Mesendoderm (in vitro differentiated cells): ENCODE measurements around the gene CHRM5.

Source experiments
- DNase-seq: peaks from one replicate; pipeline ENCODE4 v3.0.0; 2013
- H2AK5ac ChIP-seq: 2 replicates; pipeline ENCODE4 v1.6.1; 2013; ENCODE audit warnings: low read length, inconsistent platforms
- H2BK120ac ChIP-seq: 2 replicates; pipeline ENCODE4 v1.6.1; 2013; ENCODE audit warnings: low read depth, mild to moderate bottlenecking, low read length, moderate library complexity, mixed read lengths
- H2BK15ac ChIP-seq: replicated peaks from 2 replicates; pipeline ENCODE4 v1.6.1; 2013; ENCODE audit warnings: low read depth, mild to moderate bottlenecking, moderate library complexity
- H2BK5ac ChIP-seq: 2 replicates; pipeline ENCODE4 v1.6.1; 2013; ENCODE audit warnings: low read length, inconsistent platforms
- H3K18ac ChIP-seq: 2 replicates; pipeline ENCODE4 v1.6.1; 2013; ENCODE audit warnings: mild to moderate bottlenecking, low read length, mixed read lengths
- H3K23ac ChIP-seq: one replicate; pipeline ENCODE4 v1.6.1; 2013; ENCODE audit warnings: low read length
- H3K27ac ChIP-seq: 2 replicates; pipeline ENCODE4 v1.5.1; 2013; ENCODE audit warnings: low read depth, mild to moderate bottlenecking, inconsistent platforms, low read length, moderate library complexity
- H3K27me3 ChIP-seq: 2 replicates; pipeline ENCODE4 v1.6.1; 2013; ENCODE audit warnings: low read length, control low read depth, mild to moderate bottlenecking, inconsistent platforms; ENCODE audit not compliant: insufficient read depth, poor library complexity
- H3K36me3 ChIP-seq: 2 replicates; pipeline ENCODE4 v1.6.1; 2013; ENCODE audit warnings: low read length, inconsistent platforms; ENCODE audit not compliant: control insufficient read depth, insufficient read depth
- H3K4ac ChIP-seq: one replicate; pipeline ENCODE4 v1.6.1; 2013; ENCODE audit warnings: low read depth, mild to moderate bottlenecking, low read length, moderate library complexity
- H3K4me1 ChIP-seq: 2 replicates; pipeline ENCODE4 v1.6.1; 2013; ENCODE audit warnings: low read depth, low read length, inconsistent platforms; ENCODE audit not compliant: control insufficient read depth
- H3K4me2 ChIP-seq: 2 replicates; pipeline ENCODE4 v1.6.1; 2013; ENCODE audit warnings: low read length
- H3K4me3 ChIP-seq: 2 replicates; pipeline ENCODE4 v1.5.1; 2013; ENCODE audit warnings: mild to moderate bottlenecking, low read length
- H3K56ac ChIP-seq: one replicate; pipeline ENCODE4 v1.6.1; 2013; ENCODE audit warnings: low read length
- H3K79me1 ChIP-seq: 2 replicates; pipeline ENCODE4 v1.6.1; 2013; ENCODE audit warnings: low read length, inconsistent platforms
- H3K79me2 ChIP-seq: 2 replicates; pipeline ENCODE4 v1.6.1; 2013; ENCODE audit warnings: mild to moderate bottlenecking, low read length; ENCODE audit not compliant: control insufficient read depth, insufficient read depth
- H3K9ac ChIP-seq: 2 replicates; pipeline ENCODE4 v1.6.1; 2013; ENCODE audit warnings: low read length, inconsistent platforms
- H4K5ac ChIP-seq: one replicate; pipeline ENCODE4 v1.6.1; 2013; ENCODE audit warnings: low read length
- H4K8ac ChIP-seq: one replicate; pipeline ENCODE4 v1.6.1; 2013; ENCODE audit warnings: low read depth, mild to moderate bottlenecking, control low read depth, low read length, moderate library complexity
- WGBS: extraction: QIAGEN DNeasy Blood & Tissue Kit; methylation state at CpG from one replicate; pipeline ENCODE4 v1.1.7; 2013; ENCODE audit warnings: low lambda C conversion rate, missing lambda C conversion rate; ENCODE audit not compliant: insufficient coverage; ENCODE audit errors: extremely low coverage; 5-methylcytosine and 5-hydroxymethylcytosine counted together

The CHRM5 gene

GRCh38 chr15:33971811-33972210 lies 3.5 kb downstream of the CHRM5 start:
- no peak overlapping the region for H3K27ac ChIP-seq
- H3K4me3 ChIP-seq: no peak overlapping the region
- no peaks in the 10 kb centered on the region for H3K27me3 ChIP-seq

GRCh38 chr15:33975022-33975565 lies 6.8 kb downstream of the CHRM5 start:
- H3K18ac ChIP-seq: no peak overlapping the region
- H3K23ac ChIP-seq: no peak overlapping the region
- no peak overlapping the region for H3K4ac ChIP-seq
- no CpG with 5 or more reads among the region's 4 CpGs for WGBS
- H3K36me3 ChIP-seq: no peaks in the 10 kb centered on the region
- H2BK5ac ChIP-seq: no peak overlapping the region
- H4K5ac ChIP-seq: no peak overlapping the region
- no peak overlapping the region for H2BK120ac ChIP-seq
- H3K9ac ChIP-seq: no peak overlapping the region
- H3K79me2 ChIP-seq: no peaks in the 10 kb centered on the region
- H3K4me2 ChIP-seq: no peak overlapping the region
- no peaks in the 10 kb centered on the region for H3K79me1 ChIP-seq
- no peak overlapping the region for H3K56ac ChIP-seq
- no peaks in the 10 kb centered on the region for H3K4me1 ChIP-seq
- H3K4me3 ChIP-seq: no peak overlapping the region
- H3K27ac ChIP-seq: no peak overlapping the region
- no peak overlapping the region for H2BK15ac ChIP-seq
- H2AK5ac ChIP-seq: no peak overlapping the region
- no peak for DNase-seq
- H3K27me3 ChIP-seq: no peaks in the 10 kb centered on the region
- H4K8ac ChIP-seq: no peak overlapping the region

More at GRCh38 chr15:33971811-33972210, 3.5 kb downstream of the CHRM5 start:
- Histone ChIP-seq H3K56ac (no peak overlapping the region), H3K36me3 (no peaks in the 10 kb centered on the region), H4K8ac (no peak overlapping the region), H3K79me2 (no peaks in the 10 kb centered on the region), H2BK120ac (no peak overlapping the region), H3K4me2 (no peak overlapping the region), H3K79me1 (no peaks in the 10 kb centered on the region), H2BK15ac (no peak overlapping the region), H3K9ac (no peak overlapping the region), H3K4me1 (peaks cover 3% of the 10 kb centered on the region), H2AK5ac (no peak overlapping the region), H2BK5ac (no peak overlapping the region), H3K18ac (no peak overlapping the region), H3K23ac (no peak overlapping the region), H4K5ac (no peak overlapping the region), H3K4ac (no peak overlapping the region)
- no CpG with 5 or more reads among the region's 2 CpGs for WGBS
- DNase-seq: no peak

- Histone ChIP-seq H4K5ac (no peak overlapping the region), H3K4me2 (no peak overlapping the region), H3K9ac (no peak overlapping the region), H3K27me3 (no peaks in the 10 kb centered on the region), H3K23ac (peak overlapping the region; percentile 16), H3K4me1 (peaks cover 3% of the 10 kb centered on the region), H2BK120ac (no peak overlapping the region), H3K18ac (no peak overlapping the region), H2BK15ac (no peak overlapping the region), H3K36me3 (no peaks in the 10 kb centered on the region), H3K79me1 (no peaks in the 10 kb centered on the region), H4K8ac (no peak overlapping the region), H2BK5ac (no peak overlapping the region), H3K79me2 (no peaks in the 10 kb centered on the region), H2AK5ac (no peak overlapping the region), H3K27ac (no peak overlapping the region), H3K56ac (no peak overlapping the region), H3K4me3 (no peak overlapping the region), H3K4ac (no peak overlapping the region)
- DNase-seq: no peak
- WGBS: no CpG with 5 or more reads among the region's 7 CpGs
These were observed 11.9 kb downstream of the CHRM5 start for GRCh38 chr15:33980159-33980558.

GRCh38 chr15:33982516-33982915 lies 14.2 kb downstream of the CHRM5 start:
- H3K4me3 ChIP-seq: no peak overlapping the region
- H3K79me2 ChIP-seq: no peaks in the 10 kb centered on the region
- no peaks in the 10 kb centered on the region for H3K79me1 ChIP-seq
- H3K27me3 ChIP-seq: no peaks in the 10 kb centered on the region
- no peak overlapping the region for H3K23ac ChIP-seq
- no peak overlapping the region for H2BK120ac ChIP-seq
- no peak overlapping the region for H3K56ac ChIP-seq
- WGBS: no CpG with 5 or more reads among the region's 1 CpG
- no peak overlapping the region for H2AK5ac ChIP-seq
- peaks cover 3% of the 10 kb centered on the region for H3K4me1 ChIP-seq
- no peak overlapping the region for H3K9ac ChIP-seq
- no peak overlapping the region for H2BK15ac ChIP-seq
- no peak for DNase-seq
- H3K27ac ChIP-seq: no peak overlapping the region
- no peaks in the 10 kb centered on the region for H3K36me3 ChIP-seq
- H4K8ac ChIP-seq: no peak overlapping the region
- no peak overlapping the region for H4K5ac ChIP-seq
- no peak overlapping the region for H2BK5ac ChIP-seq
- no peak overlapping the region for H3K4me2 ChIP-seq
- H3K18ac ChIP-seq: no peak overlapping the region
- H3K4ac ChIP-seq: no peak overlapping the region

- Histone ChIP-seq H3K23ac (no peak overlapping the region), H3K27me3 (no peaks in the 10 kb centered on the region), H3K9ac (no peak overlapping the region), H2BK120ac (no peak overlapping the region), H4K5ac (no peak overlapping the region), H2AK5ac (no peak overlapping the region), H3K36me3 (no peaks in the 10 kb centered on the region), H3K79me2 (no peaks in the 10 kb centered on the region), H3K56ac (no peak overlapping the region), H3K27ac (no peak overlapping the region), H2BK5ac (no peak overlapping the region), H3K4ac (peak overlapping the region; percentile 62), H2BK15ac (no peak overlapping the region), H3K4me2 (no peak overlapping the region), H3K18ac (no peak overlapping the region), H3K4me1 (peaks cover 3% of the 10 kb centered on the region), H4K8ac (no peak overlapping the region), H3K4me3 (no peak overlapping the region), H3K79me1 (no peaks in the 10 kb centered on the region)
- no CpG with 5 or more reads among the region's 1 CpG for WGBS
- peak; percentile 94 for DNase-seq
These were observed 17.0 kb downstream of the CHRM5 start for GRCh38 chr15:33985287-33985686.

- no peak overlapping the region for H3K23ac ChIP-seq
These were observed 17.5 kb downstream of the CHRM5 start for GRCh38 chr15:33985751-33986150.

More at GRCh38 chr15:33985751-33986150, 17.5 kb downstream of the CHRM5 start:
- Histone ChIP-seq H3K4me3 (no peak overlapping the region), H2AK5ac (no peak overlapping the region), H3K56ac (no peak overlapping the region), H3K4ac (no peak overlapping the region), H3K4me1 (peaks cover 3% of the 10 kb centered on the region), H3K9ac (no peak overlapping the region), H2BK120ac (no peak overlapping the region), H3K4me2 (no peak overlapping the region), H3K27me3 (no peaks in the 10 kb centered on the region), H3K18ac (no peak overlapping the region), H3K36me3 (no peaks in the 10 kb centered on the region), H3K79me1 (no peaks in the 10 kb centered on the region), H3K79me2 (no peaks in the 10 kb centered on the region), H4K5ac (no peak overlapping the region), H4K8ac (no peak overlapping the region), H2BK5ac (no peak overlapping the region), H2BK15ac (no peak overlapping the region), H3K27ac (no peak overlapping the region)
- peak; percentile 34 for DNase-seq
- no CpG with 5 or more reads among the region's 3 CpGs for WGBS
